HEK293 (cell line): Measurements from ENCODE around the gene RNF151.

Experiments
- BCL11B ChIP-seq: fragments of 450-650 bp; formaldehyde crosslinking; IDR thresholded peaks from 2 replicates; pipeline ENCODE4 v1.5.1; 2016; ENCODE audit warnings: low read depth, missing biosample characterization, missing genetic modification characterization
- CTCF ChIP-seq: fragments of 450-650 bp; formaldehyde crosslinking; IDR thresholded peaks from 2 replicates; pipeline ENCODE4 v1.5.1; 2016; ENCODE audit warnings: missing biosample characterization, missing genetic modification characterization
- FEZF1 ChIP-seq: fragments of 450-650 bp; formaldehyde crosslinking; IDR thresholded peaks from 2 replicates; pipeline ENCODE4 v1.5.1; 2016; ENCODE audit warnings: missing biosample characterization, missing genetic modification characterization
- GLIS1 ChIP-seq: fragments of 450-650 bp; formaldehyde crosslinking; IDR thresholded peaks from 2 replicates; pipeline ENCODE4 v1.5.1; 2016; ENCODE audit warnings: missing biosample characterization, missing genetic modification characterization
- KLF1 ChIP-seq: fragments of 450-650 bp; formaldehyde crosslinking; IDR thresholded peaks from 2 replicates; pipeline ENCODE4 v1.5.1; 2016; ENCODE audit warnings: missing biosample characterization, missing genetic modification characterization
- KLF10 ChIP-seq: fragments of 450-650 bp; IDR thresholded peaks from 2 replicates; pipeline ENCODE4 v1.5.1; 2018; ENCODE audit warnings: missing biosample characterization, mild to moderate bottlenecking, missing genetic modification characterization
- KLF9 ChIP-seq: fragments of 450-650 bp; formaldehyde crosslinking; IDR thresholded peaks from 2 replicates; pipeline ENCODE4 v1.5.1; 2016; ENCODE audit warnings: missing biosample characterization, missing genetic modification characterization, low read depth
- PRDM10 ChIP-seq: fragments of 450-650 bp; formaldehyde crosslinking; IDR thresholded peaks from 2 replicates; pipeline ENCODE4 v1.5.1; 2016; ENCODE audit warnings: missing biosample characterization, missing genetic modification characterization
- SCRT1 ChIP-seq: fragments of 450-650 bp; formaldehyde crosslinking; IDR thresholded peaks from 2 replicates; pipeline ENCODE4 v1.5.1; 2016; ENCODE audit warnings: missing biosample characterization, missing genetic modification characterization, borderline replicate concordance
- SP3 ChIP-seq: fragments of 450-650 bp; formaldehyde crosslinking; IDR thresholded peaks from 2 replicates; pipeline ENCODE4 v1.5.1; 2016; ENCODE audit warnings: missing biosample characterization, missing genetic modification characterization
- TRIM28 ChIP-seq: IDR thresholded peaks from 2 replicates; pipeline ENCODE4 v1.6.1; 2011; ENCODE audit warnings: low read length, control low read depth, borderline replicate concordance
- TSHZ1 ChIP-seq: fragments of 450-650 bp; formaldehyde crosslinking; IDR thresholded peaks from 2 replicates; pipeline ENCODE4 v1.5.1; 2016; ENCODE audit warnings: missing biosample characterization, missing genetic modification characterization, borderline replicate concordance
- ZBTB20 ChIP-seq: fragments of 450-650 bp; formaldehyde crosslinking; IDR thresholded peaks from 2 replicates; pipeline ENCODE4 v1.5.1; 2016; ENCODE audit warnings: missing biosample characterization, missing genetic modification characterization
- ZEB2 ChIP-seq: fragments of 450-650 bp; formaldehyde crosslinking; IDR thresholded peaks from 2 replicates; pipeline ENCODE4 v1.5.1; 2016; ENCODE audit warnings: missing biosample characterization, missing genetic modification characterization
- ZNF121 ChIP-seq: fragments of 450-650 bp; formaldehyde crosslinking; IDR thresholded peaks from 2 replicates; pipeline ENCODE4 v1.5.1; 2016; ENCODE audit warnings: missing biosample characterization, missing genetic modification characterization
- ZNF211 ChIP-seq: fragments of 450-650 bp; formaldehyde crosslinking; IDR thresholded peaks from 2 replicates; pipeline ENCODE4 v1.5.1; 2016; ENCODE audit warnings: low read depth, missing biosample characterization, missing genetic modification characterization
- ZNF280D ChIP-seq: fragments of 450-650 bp; formaldehyde crosslinking; IDR thresholded peaks from 2 replicates; pipeline ENCODE4 v1.5.1; 2016; ENCODE audit warnings: missing biosample characterization, missing genetic modification characterization
- ZNF324 ChIP-seq: fragments of 450-650 bp; formaldehyde crosslinking; IDR thresholded peaks from 2 replicates; pipeline ENCODE4 v1.5.1; 2016; ENCODE audit warnings: missing biosample characterization, missing genetic modification characterization
- ZNF341 ChIP-seq: fragments of 450-650 bp; formaldehyde crosslinking; IDR thresholded peaks from 2 replicates; pipeline ENCODE4; 2016; ENCODE audit warnings: low read depth, missing biosample characterization, missing genetic modification characterization
- ZNF426 ChIP-seq: fragments of 450-650 bp; formaldehyde crosslinking; IDR thresholded peaks from 2 replicates; pipeline ENCODE4 v1.5.1; 2017; ENCODE audit warnings: missing biosample characterization, missing genetic modification characterization, mild to moderate bottlenecking, inconsistent platforms, moderate library complexity
- ZNF501 ChIP-seq: fragments of 450-650 bp; formaldehyde crosslinking; IDR thresholded peaks from 2 replicates; pipeline ENCODE4 v1.5.1; 2016; ENCODE audit warnings: missing biosample characterization, missing genetic modification characterization
- ZNF621 ChIP-seq: fragments of 450-650 bp; formaldehyde crosslinking; IDR thresholded peaks from 2 replicates; pipeline ENCODE4 v1.5.1; 2017; ENCODE audit warnings: missing biosample characterization, missing genetic modification characterization
- ZNF639 ChIP-seq: fragments of 450-650 bp; formaldehyde crosslinking; IDR thresholded peaks from 2 replicates; pipeline ENCODE4 v1.5.1; 2016; ENCODE audit warnings: missing biosample characterization, missing genetic modification characterization
- ZNF704 ChIP-seq: fragments of 450-650 bp; formaldehyde crosslinking; IDR thresholded peaks from 2 replicates; pipeline ENCODE4 v1.5.1; 2016; ENCODE audit warnings: missing biosample characterization, missing genetic modification characterization
- ZXDB ChIP-seq: fragments of 450-650 bp; formaldehyde crosslinking; IDR thresholded peaks from 2 replicates; pipeline ENCODE4 v1.5.1; 2016; ENCODE audit warnings: missing biosample characterization, missing genetic modification characterization

The RNF151 gene

GRCh38 chr16:1983544-1984346 lies 17.1 kb downstream of the RNF151 start, which contains the start of gene GFER (continued):
- TF ChIP-seq TSHZ1 (no peak), GLIS1 (no peak), KLF10 (tag by site-specific recombination) (peak; percentile 88), BCL11B (peak; percentile 22; the same call in 1 of the 2 replicates), ZBTB20 (peak; percentile 76; the same call in 1 of the 2 replicates), ZNF501 (tag by site-specific recombination) (peak; percentile 90; the same call in 1 of the 2 replicates), ZNF280D (no peak), TRIM28 (no peak; the same call in 1 of the 2 replicates), ZEB2 (tag by site-specific recombination) (peak; percentile 83; the same call in 1 of the 2 replicates), KLF9 (peak; percentile 84), KLF1 (peak; percentile 99), PRDM10 (tag by site-specific recombination) (peak; percentile 50), ZNF639 (no peak), ZNF211 (tag by site-specific recombination) (no peak), FEZF1 (tag by site-specific recombination) (peak; percentile 79), SP3 (peak; percentile 57), SCRT1 (tag by site-specific recombination) (no peak), ZNF341 (peak; percentile 28; the same call in 1 of the 2 replicates), ZXDB (tag by site-specific recombination) (peak; percentile 73), ZNF324 (tag by site-specific recombination) (0 out of 2 replicates have a peak, but pooled peaks have one; percentile 33), ZNF121 (tag by site-specific recombination) (peak; percentile 72), CTCF (peak; percentile 91), ZNF704 (tag by site-specific recombination) (no peak), ZNF426 (tag by site-specific recombination) (no peak), ZNF621 (no peak)
